Measurements from ENCODE around the gene STAG1.
"Not testable (repeated sequence)": the region's sequence is repeated elsewhere in the genome, so short reads cannot be mapped to it uniquely, and the experiment has no call there.

Gene STAG1

GRCh38 chr3:136698361-136698760, 53.8 kb downstream of the STAG1 start:
- DNase-seq: no peak

DNA sequence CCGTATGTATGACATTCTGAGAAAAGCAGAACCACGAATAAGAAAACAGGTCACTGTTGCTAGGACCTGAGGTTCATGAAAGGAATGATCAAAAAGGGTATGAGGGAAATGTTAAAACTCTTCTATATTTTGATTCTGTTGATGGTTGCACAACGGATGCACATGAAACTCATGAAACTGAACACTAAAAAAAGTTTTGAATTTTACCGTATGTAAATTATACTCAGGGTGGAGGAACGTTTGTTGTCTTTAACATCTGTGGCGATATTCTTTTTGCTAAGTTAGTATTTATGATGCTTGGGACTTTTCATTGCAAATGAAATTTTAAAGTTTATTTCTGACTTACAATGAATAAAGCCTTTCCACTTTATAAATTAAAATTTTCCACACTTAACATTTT, 55.4 kb downstream of the STAG1 start:
- DNase-seq: no peak

DNA sequence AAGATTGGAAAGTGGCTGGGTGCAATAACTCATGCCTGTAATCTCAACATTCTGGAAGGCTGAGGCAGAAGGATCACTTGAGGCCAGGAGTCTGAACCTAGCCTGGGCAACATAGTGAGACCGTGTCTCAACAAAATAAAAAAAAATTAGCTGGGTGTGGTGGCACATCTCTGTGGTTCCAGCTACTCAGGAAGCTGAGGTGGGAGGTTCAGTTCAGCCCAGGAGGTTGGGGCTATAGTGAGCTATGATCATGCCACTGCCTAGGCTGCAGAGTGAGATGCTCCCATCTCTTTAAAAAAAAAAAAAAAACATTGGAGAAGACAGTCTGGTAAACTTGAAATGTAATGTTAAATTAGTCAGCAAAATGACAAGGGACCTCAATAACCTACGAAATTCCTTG, 57.9 kb downstream of the STAG1 start:
- DNase-seq: no peak

- DNase-seq: no peak
These were observed 61.6 kb downstream of the STAG1 start for GRCh38 chr3:136690599-136690998.

DNA sequence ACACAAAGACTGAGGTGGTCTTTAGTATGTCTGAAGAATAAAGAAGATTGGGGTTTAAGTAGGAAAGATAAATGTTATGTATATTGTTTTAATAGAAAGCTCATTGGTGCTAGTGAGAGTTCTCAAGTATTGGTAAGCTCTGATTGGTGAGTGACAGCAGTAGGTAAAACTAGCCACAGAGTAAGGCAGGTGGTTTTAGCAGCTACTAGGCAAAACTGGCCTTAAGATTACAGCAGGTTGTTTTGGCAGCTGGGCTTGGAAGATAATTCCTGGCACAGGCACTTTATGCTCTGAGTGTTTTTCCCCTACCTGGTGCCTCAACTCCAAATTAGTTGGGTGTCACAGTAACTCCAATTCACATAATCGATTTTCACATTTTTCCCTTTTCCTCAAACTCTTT, 66.3 kb downstream of the STAG1 start:
- DNase-seq: no peak

DNA sequence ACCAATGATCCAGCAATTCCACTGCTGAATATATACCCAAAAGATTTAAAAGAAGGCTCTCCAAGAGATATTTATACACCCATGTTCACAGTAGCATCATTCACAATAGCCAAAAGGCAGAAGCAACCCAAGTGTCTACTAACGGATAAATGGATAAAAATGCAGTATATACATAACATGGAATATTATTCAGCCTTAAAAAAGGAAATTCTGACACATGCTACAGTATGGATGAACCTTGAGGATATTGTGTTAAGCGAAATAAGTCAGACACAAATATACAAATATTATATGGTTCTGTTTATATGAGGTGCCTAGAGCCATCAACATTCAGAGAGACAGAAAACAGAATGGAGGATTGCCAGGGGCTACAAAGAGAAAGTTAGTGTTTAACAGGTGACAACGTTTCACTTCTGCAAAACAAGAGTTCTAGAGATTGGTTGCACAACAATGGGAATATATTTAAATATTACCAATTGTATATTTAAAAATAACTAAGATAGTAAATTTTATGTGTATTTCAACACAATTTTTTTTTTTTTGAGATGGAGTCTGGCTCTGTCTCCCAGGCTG, 69.4 kb downstream of the STAG1 start:
- no peak for DNase-seq

GRCh38 chr3:136678981-136679380, 73.2 kb downstream of the STAG1 start:
- DNase-seq: no peak

DNA sequence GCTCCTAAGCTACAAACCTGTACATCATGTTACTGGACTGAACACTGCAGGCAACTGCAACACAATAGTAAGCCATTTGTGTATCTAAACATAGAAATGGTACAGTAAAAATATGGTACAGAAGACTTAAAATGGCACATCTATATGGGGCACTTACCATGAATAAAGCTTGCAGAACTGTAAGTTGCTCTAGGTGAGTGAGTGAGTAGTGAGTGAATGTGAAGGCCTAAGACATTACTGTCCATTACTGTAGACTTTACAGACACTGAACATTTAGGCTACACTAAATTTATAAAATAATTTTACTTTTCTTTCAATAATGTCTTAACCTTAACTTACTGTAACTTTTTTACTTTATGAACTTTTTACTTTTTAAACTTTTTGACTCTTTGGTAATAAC, 76.2 kb downstream of the STAG1 start:
- DNase-seq: no peak

DNA sequence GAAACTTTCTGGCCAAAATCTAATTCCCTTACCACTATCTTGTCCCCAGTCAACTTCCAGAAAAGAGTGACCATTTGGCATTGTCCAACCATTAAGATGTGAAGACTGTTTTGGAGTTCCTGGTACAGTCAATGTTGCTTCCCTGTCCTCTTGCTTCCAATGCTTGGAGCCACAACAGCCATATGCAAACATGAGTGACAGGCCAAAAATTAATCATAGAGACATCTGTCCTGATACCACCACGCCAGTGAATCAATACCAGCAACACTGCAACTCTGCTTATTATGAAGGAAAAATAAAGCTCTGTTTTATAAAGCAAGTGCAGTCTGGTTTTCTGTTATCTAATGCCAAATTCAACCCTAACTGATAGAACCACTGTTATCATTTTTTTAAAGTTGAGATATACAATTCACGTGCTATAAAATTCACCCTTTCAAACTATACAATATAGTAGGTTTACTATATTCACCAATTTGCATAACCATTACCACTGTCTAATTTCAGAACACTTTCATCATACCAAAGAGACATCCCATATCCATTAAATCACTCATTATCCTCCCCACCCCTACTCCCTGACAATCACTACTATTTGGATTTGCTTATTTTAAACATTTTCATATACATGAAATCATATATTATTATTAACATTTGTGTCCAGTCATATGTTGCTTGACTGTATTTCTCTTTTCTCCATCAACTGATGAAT, 76.9 kb downstream of the STAG1 start:
- no peak for DNase-seq

GRCh38 chr3:136672457-136672856, 79.7 kb downstream of the STAG1 start:
- DNase-seq: no peak

DNA sequence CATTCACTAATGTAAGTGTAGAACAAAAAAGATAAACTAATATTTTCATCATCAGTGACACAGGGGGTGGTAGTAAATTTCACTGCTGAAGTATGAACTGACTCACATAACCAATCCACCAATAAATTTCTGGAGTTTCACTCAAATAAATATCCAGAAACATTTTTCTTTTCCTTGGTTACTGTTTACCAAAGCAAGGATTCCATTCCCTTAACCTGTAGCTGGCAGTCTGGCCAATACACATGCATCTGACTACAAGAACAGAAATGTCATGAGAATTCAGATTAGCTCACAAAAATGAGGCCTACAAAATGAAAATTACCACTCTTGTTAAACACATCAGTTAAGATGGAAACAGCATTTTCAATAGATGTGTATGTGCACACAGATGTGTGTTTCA, 80.3 kb downstream of the STAG1 start:
- DNase-seq: no peak

- no peak for DNase-seq
These were observed 82.0 kb downstream of the STAG1 start for GRCh38 chr3:136670166-136670565.

DNA sequence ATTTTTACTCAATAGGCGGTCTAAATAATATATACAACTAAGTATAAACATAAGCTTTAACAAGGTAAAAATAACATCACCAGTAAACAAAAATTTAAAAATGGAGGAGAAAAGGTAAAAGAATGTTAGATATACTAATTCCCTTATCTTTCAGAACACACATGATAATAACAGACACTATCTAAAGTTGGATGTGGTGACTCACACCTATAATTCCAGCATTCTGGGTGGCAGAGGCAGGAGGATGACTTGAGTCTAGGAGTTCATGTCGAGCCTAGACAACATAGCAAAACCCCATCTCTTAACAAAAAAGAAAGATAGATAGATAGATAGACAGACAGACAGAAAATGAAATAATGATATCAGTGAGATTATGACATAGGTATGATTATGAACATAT, 85.1 kb downstream of the STAG1 start:
- DNase-seq: no peak

DNA sequence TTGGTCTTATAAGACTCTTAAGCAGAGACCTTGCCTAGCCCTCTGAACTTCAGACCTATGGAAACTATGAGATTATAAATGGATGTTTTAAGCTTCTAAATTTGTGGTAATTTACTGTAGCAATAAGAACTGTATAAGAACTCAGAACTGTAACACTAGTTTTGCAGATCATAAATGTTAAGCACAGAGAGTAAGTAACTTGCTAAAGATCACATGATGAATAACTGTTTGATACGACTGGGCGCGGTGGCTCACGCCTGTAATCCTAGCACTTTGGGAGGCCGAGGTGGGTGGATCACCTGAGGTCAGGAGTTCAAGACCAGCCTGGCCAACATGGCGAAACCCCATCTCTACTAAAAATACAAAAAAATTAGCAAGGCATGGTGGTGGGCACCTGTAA, 85.9 kb downstream of the STAG1 start:
- DNase-seq: not testable (repeated sequence)

DNA sequence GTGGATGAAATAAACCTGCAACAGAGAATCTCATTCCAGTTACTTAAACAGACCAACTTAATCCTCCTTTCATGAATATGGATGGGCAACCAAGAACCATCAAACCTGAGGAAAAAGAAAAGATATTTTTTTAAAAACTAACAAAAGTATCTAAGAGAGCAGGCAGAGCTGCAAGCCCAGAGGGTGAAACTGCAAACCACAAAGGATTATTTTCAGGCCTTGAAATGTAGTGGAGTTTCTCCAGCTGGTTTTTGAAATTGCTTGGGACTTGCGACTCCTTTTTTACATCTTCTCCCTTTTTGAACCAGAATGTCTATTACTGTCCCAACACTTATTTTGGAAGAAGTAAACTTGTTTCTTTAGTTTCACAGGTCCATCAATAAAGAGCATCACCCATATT, 87.4 kb downstream of the STAG1 start:
- DNase-seq: no peak

- no peak for DNase-seq
These were observed 90.9 kb downstream of the STAG1 start for GRCh38 chr3:136661282-136661681.

DNA sequence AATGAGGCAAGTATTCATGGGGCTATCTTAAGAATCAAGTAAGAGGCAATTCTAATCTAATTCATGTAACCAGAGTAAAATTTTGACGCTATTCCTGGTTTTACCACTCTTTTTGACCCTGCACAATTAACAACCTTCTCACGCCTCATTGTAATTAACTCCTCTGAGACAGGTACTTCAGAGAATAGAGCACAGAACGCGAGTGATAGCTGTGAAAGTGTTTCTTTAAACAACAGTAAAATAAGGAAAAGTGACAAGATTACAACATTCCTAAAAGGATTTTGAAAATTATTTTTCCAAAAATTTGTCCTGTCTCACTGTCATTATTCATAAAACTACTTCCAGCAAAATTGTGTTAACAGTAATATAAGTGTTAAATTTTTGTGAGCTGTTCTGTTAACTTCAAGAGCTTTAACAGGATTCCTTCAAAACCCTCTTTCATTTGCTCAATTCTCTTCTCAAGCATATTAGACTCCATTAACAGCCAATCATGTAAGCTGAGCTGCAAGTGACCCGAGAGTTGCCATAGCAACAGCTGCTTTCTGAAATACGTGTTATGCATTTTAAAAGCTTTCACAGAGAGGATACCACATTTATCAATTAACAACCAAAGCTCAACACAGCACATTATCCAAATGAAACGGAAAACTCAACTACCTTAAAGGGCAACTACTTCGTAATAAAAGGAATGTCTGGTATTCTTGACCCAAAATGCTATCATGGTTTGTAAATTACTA, 93.1 kb downstream of the STAG1 start:
- DNase-seq: no peak

DNA sequence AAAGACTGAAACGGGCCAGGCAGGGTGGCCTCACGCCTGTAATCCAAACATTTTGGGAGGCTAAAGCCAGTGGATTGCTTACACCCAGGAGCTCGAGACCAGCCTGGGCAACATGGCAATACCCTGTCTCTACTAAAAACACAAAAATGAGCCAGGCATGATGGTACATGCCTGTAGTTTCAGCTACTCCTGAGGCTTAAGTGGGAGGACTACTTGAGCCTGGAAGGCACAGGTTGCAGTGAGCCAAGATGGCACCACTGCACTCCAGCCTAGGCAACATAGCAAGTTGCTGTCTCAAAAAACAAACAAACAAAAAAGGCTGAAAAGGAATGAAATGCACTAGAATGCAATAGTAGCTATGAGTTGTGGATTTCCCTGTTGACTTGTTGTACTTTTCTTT, 94.7 kb downstream of the STAG1 start:
- no peak for DNase-seq

- DNase-seq: no peak
These were observed 98.5 kb downstream of the STAG1 start for GRCh38 chr3:136653628-136654027.

- no peak for DNase-seq
These were observed 100.6 kb downstream of the STAG1 start for GRCh38 chr3:136651581-136651980.

DNA sequence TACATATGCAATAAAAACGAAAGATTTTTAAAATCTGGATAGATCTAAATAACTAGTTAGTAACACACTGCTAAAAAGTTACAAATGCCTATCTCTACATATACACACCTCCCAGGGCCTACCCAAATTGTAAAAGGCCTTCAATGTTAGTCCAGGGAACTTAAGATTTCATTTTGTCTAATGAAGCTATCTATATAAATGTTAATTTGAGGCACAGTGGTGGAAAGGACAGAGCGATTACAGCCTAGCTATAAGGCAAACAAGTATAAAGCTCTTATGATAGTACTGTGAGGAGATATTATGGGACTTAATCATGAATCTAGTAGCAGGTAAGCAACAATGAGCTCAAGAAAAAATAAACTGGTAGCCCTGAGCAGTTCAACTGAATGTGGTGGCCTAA, 101.7 kb downstream of the STAG1 start:
- DNase-seq: no peak

DNA sequence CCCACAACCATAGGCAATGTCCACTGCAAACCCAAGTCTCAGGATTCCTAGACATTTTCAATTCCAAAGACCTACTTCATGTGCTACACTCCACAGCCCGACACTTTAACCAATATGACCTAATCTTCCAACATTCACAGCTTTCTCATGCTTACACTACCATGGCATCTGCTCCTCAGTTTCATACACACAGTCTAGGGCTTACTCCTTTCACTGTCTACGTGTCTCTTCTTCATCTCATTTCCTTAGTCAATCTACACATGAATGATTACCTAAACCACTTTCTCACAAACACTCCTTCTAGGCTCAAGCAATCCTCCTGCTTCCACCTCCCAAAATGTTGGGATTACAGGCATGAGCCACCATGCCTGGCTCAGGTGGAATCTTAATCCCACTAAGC, 106.3 kb downstream of the STAG1 start:
- DNase-seq: no peak

- DNase-seq: no peak
These were observed 108.0 kb downstream of the STAG1 start for GRCh38 chr3:136644212-136644611.

DNA sequence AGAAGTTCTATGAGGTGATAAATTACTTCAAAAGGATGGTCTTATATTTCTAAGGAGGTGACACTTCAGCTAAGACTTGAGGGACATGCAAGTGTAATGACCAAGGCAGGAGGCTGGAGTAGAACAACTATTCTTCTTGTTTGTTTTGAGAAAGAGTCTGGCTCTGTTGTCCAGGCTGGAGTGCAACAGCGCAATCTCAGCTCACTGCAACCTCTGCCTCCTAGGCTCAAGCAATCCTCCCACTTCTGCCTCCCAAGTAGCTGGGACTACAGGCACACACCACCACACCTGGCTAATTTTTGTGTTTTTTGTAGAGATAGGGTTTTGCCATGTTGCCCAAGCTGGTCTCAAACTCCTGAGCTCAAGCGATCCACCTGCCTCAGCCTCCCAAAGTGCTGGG, 108.8 kb downstream of the STAG1 start:
- DNase-seq: not testable (repeated sequence)

GRCh38 chr3:136642711-136643110, 109.5 kb downstream of the STAG1 start:
- DNase-seq: no peak

Measured in NCI-H526 treated with DMSO at 0.1 percent for 48 hours (cell line).